ENCODE results near the gene TEX29. TPM values are rescaled to one million over a fixed set of nuclear protein-coding genes. Genes with fewer than 3 reads are reported as not detected.
A peak's percentile ranks its signal among the peaks of the same experiment; 100 is the strongest.

Gene TEX29
- total and polyA plus RNA-seq, 7 donors = 0.79 to 2.1 (median 1.5) TPM; not detected in 4

DNA sequence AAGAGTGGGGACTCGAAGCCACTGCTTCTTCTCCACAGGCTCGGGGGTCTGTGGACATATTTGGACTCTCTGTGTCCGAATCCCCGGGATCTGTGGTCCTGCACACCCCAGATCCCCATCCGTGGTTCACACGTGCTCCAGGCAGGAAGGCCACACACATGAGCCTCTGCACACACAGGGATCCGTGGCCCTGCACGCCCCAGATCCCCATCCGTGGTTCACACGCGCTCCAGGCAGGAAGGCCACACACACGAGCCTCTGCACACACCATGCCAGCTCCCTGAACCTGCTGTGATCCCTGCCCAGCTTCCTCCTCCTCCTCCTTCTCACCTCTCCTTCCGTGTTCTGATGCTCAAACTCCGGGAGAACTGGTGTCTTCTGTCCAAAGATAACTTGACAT is 3.1 kb downstream of the TEX29 start:
- DNase-seq = peak; percentile 34
- Histone ChIP-seq H3K9me3 (no peaks in the 10 kb centered on the region), H3K4me1 (no peaks in the 10 kb centered on the region), H3K4me3 (no peak overlapping the region), H3K27me3 (no peaks in the 10 kb centered on the region), H3K36me3 (no peaks in the 10 kb centered on the region), H3K27ac (no peak overlapping the region)
- no peak for TF ChIP-seq POLR2A (IDR thresholded peaks at IDR 0.05)
- TF ChIP-seq CTCF (IDR thresholded peaks at IDR 0.05) = no peak
- TF ChIP-seq POLR2AphosphoS5 (IDR thresholded peaks at IDR 0.05) = no peak
- TF ChIP-seq EP300 (IDR thresholded peaks at IDR 0.05) = no peak
- intact Hi-C loops (cut with DNase I) = no loop called here
- 85 to 86% methylated on average over 14 of the region's 14 CpGs for WGBS, 2 donors

GRCh38 chr13:111323950-111324651 is 3.7 kb downstream of the TEX29 start:
- H3K27me3 ChIP-seq = no peaks in the 10 kb centered on the region
- peak; percentile 47 for DNase-seq
- 71 to 84% methylated on average over 17 of the region's 17 CpGs for WGBS, 2 donors
- no peak overlapping the region for H3K27ac ChIP-seq
- intact Hi-C loops (cut with DNase I) = no loop called here
- no peaks in the 10 kb centered on the region for H3K4me1 ChIP-seq
- H3K36me3 ChIP-seq = no peaks in the 10 kb centered on the region
- no peaks in the 10 kb centered on the region for H3K9me3 ChIP-seq
- TF ChIP-seq EP300 (IDR thresholded peaks at IDR 0.05) (no peak), CTCF (IDR thresholded peaks at IDR 0.05) (no peak), POLR2AphosphoS5 (IDR thresholded peaks at IDR 0.05) (no peak), POLR2A (IDR thresholded peaks at IDR 0.05) (no peak)
- H3K4me3 ChIP-seq = no peak overlapping the region

DNA sequence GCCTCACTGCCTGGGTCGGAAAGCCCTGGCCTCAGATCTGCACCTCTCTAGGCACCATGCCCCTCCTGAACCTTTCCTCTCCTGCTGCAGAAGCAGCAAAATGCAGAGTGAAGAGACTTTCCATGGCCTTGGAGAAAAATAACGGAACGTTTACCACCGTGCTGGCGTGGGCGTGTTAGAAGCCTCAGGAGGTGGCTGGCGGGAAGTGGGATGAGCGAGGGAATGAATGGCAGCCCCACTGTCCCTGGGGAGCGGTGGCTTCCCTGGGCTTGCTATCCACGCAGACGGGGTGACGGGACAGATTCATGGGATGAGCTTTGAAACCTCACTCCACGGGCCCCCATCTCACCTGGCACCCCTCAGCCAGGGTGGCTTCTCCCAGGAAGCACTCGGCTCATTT is 4.3 kb downstream of the TEX29 start:
- H3K9me3 ChIP-seq = no peaks in the 10 kb centered on the region
- 89 to 91% methylated on average over 14 of the region's 14 CpGs for WGBS, 2 donors
- intact Hi-C loops (cut with DNase I) = no loop called here
- H3K36me3 ChIP-seq = no peaks in the 10 kb centered on the region
- no peak overlapping the region for H3K4me3 ChIP-seq
- no peak for TF ChIP-seq POLR2AphosphoS5 (IDR thresholded peaks at IDR 0.05)
- TF ChIP-seq POLR2A (IDR thresholded peaks at IDR 0.05) = no peak
- TF ChIP-seq CTCF (IDR thresholded peaks at IDR 0.05) = no peak
- TF ChIP-seq EP300 (IDR thresholded peaks at IDR 0.05) = no peak
- no peak overlapping the region for H3K27ac ChIP-seq
- H3K27me3 ChIP-seq = no peaks in the 10 kb centered on the region
- H3K4me1 ChIP-seq = no peaks in the 10 kb centered on the region
- DNase-seq = peak; percentile 8

DNA sequence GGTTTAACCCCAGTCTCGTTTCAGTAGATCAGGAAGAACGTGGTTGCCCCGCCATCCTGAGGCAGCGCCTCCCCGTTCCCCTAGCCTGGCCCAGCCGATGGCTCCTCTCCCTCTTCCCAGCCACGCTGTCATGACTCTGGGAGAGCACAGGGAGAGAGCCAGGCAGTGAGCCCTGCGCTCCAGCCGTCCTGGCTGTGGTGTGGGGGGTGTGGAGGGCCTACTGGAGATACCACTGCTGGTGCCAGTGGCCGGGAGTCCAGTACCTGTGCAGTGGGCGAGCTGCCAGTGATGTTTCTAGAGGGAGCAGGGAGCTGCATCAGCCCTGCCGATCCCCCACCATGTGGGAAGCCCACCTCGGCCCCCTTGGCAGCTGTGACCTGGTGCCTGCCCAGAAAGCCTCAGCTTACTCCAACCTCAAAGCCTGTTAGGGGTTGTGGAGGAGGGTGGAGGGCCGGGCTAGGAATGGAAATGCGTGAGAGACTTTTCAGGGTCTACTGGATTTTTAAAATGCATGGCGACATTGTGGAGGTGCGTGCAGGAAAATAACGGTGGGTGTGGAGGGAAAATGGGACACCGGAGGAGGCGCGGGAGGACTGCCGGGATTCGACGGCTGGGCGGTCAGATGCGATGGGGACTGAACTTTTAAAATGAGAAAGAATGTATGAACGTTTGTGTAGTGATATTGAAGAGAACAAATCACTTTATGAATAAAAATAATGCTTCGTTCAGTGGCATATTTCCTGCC is 4.9 kb downstream of the TEX29 start:
- H3K4me1 ChIP-seq = no peaks in the 10 kb centered on the region
- H3K36me3 ChIP-seq = no peaks in the 10 kb centered on the region
- no peak for TF ChIP-seq POLR2AphosphoS5 (IDR thresholded peaks at IDR 0.05)
- no peak for TF ChIP-seq EP300 (IDR thresholded peaks at IDR 0.05)
- no peak for TF ChIP-seq POLR2A (IDR thresholded peaks at IDR 0.05)
- TF ChIP-seq CTCF (IDR thresholded peaks at IDR 0.05) = no peak
- H3K27ac ChIP-seq = no peak overlapping the region
- no peak for DNase-seq
- no peak overlapping the region for H3K4me3 ChIP-seq
- intact Hi-C loops (cut with DNase I) = no loop called here
- 88 to 90% methylated on average over 28 of the region's 28 CpGs for WGBS, 2 donors
- no peaks in the 10 kb centered on the region for H3K9me3 ChIP-seq
- H3K27me3 ChIP-seq = no peaks in the 10 kb centered on the region
